ENCODE results near the gene FZR1. TPM values are rescaled to one million over a fixed set of nuclear protein-coding genes. Genes with fewer than 3 reads are reported as not detected.
"Not testable (repeated sequence)": the region's sequence is repeated elsewhere in the genome, so short reads cannot be mapped to it uniquely, and the experiment has no call there.

FZR1 gene
- total RNA-seq, 1 donor from 2014 or later, result 20.7 TPM

DNA sequence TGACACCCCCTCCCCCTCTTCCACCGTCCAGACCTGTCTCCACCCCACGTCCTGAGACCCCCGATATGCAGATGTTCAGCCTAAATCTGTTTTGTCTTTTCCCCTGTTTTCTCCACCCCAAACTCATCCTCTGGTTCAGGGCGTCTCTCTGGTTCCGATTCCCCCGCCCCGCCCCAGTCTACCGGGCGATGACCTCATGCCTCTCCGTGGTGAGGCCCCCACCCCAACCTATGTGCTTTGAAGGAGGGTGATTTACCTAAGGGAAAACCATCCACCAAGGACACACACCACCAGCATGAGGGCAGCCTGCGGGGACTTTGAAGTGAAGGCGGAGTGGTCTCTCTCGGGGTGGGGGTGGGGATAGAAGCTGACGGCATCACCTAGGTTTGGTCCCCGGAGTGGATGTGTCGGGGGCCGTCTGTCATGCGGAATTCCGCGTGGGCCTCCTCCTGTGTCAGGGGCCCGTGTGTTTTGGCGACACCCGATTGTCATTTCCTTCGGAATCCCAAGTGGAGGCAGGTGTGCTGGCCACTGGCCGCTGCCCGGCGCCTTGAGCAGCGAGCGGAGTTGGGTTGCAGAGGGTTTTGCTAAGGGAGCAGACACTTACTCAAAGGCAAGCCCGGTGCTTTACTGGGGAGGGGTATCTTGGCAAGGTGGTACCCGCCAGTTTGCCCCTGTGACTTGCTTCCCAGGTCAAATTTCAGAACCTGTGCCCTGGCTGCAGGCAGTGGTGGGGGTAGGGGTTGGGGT lies 1.4 kb downstream of the FZR1 start:
- peaks cover 14% of the 10 kb centered on the region for H3K36me3 ChIP-seq
- H3K4me1 ChIP-seq, result peaks cover 56% of the 10 kb centered on the region
- DNase-seq, result no peak
- TF ChIP-seq CTCF (IDR thresholded peaks at IDR 0.05; ENCODE audit: borderline replicate concordance), result no peak
- H3K4me3 ChIP-seq, result peak overlapping the region; percentile 99
- peak overlapping the region; percentile 89 for H3K27ac ChIP-seq (replicated peaks)
- intact Hi-C loops (cut with micrococcal nuclease), result no loop called here
- no peaks in the 10 kb centered on the region for H3K27me3 ChIP-seq (ENCODE audit: low read depth)
- H3K9me3 ChIP-seq (replicated peaks), result no peaks in the 10 kb centered on the region

DNA sequence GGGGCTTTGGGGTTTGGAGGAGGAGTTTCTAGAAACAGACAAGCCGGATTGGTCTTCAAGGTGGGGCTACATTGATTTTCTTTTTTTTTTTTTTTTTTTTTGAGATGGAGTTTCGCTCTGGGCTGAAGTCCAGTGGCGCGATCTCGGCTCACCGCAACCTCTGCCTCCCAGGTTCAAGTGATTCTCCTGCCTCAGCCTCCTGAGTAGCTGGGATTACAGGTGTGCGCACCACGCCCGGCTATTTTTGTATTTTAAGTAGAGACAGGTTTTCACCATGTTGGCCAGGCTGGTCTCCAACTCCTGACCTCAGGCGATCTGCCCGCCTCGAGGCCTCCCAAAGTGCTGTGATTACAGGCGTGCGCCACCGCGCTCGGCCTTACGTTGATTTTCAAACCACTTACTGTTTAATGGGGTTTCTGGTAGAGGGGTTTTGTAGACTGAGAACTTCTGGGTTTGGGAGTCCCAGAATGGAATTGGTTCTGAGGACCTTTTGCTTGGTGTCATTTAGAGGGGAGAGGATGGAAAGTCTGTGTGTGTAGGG lies 2.1 kb downstream of the FZR1 start:
- DNase-seq; intact Hi-C loops (cut with micrococcal nuclease); H3K9me3 ChIP-seq (replicated peaks); H3K27ac ChIP-seq (replicated peaks); H3K4me3 ChIP-seq; H3K27me3 ChIP-seq (ENCODE audit: low read depth): not testable (repeated sequence)
- Histone ChIP-seq H3K36me3 (peaks cover 14% of the 10 kb centered on the region), H3K4me1 (peaks cover 63% of the 10 kb centered on the region)

- no peaks in the 10 kb centered on the region for H3K9me3 ChIP-seq (replicated peaks)
- H3K27ac ChIP-seq (replicated peaks), result no peak overlapping the region
- no peak overlapping the region for H3K4me3 ChIP-seq
- DNase-seq, result no peak
- intact Hi-C loops (cut with micrococcal nuclease), result no loop called here
- TF ChIP-seq CTCF (IDR thresholded peaks at IDR 0.05; ENCODE audit: borderline replicate concordance), result no peak
- H3K4me1 ChIP-seq, result peaks cover 70% of the 10 kb centered on the region
- H3K36me3 ChIP-seq, result peaks cover 14% of the 10 kb centered on the region
- no peaks in the 10 kb centered on the region for H3K27me3 ChIP-seq (ENCODE audit: low read depth)
Observed at GRCh38 chr19:3508771-3509535, 2.8 kb downstream of the FZR1 start.

GRCh38 chr19:3509566-3509989 lies 3.5 kb downstream of the FZR1 start:
- peaks cover 75% of the 10 kb centered on the region for H3K4me1 ChIP-seq
- no peaks in the 10 kb centered on the region for H3K9me3 ChIP-seq (replicated peaks)
- no peak overlapping the region for H3K4me3 ChIP-seq
- H3K27ac ChIP-seq (replicated peaks), result no peak overlapping the region
- H3K27me3 ChIP-seq (ENCODE audit: low read depth), result no peaks in the 10 kb centered on the region
- DNase-seq, result no peak
- H3K36me3 ChIP-seq, result peaks cover 14% of the 10 kb centered on the region
- intact Hi-C loops (cut with micrococcal nuclease), result no loop called here
- no peak for TF ChIP-seq CTCF (IDR thresholded peaks at IDR 0.05; ENCODE audit: borderline replicate concordance)

DNA sequence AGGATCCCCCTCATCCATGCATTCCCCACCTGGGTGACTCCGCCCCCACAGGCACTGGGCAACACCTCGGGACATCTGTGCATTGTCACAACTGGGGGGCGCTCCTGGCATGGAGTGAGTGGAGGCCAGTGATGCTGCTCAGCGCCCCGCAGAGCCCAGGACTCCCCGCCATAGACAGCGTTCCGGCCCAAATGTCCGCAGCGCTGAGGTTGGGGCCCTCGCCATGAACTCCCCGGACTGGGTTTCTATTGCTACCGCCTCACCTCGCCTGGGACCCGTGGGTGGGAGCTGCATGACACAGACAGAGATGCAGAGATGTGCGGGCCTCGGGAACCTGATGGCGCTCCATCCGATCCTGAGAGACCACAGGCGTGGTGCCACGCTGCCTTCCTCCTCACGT lies 4.6 kb downstream of the FZR1 start:
- intact Hi-C loops (cut with micrococcal nuclease), result no loop called here
- no peak overlapping the region for H3K4me3 ChIP-seq
- no peaks in the 10 kb centered on the region for H3K9me3 ChIP-seq (replicated peaks)
- peaks cover 14% of the 10 kb centered on the region for H3K36me3 ChIP-seq
- H3K4me1 ChIP-seq, result peaks cover 70% of the 10 kb centered on the region
- TF ChIP-seq CTCF (IDR thresholded peaks at IDR 0.05; ENCODE audit: borderline replicate concordance), result no peak
- no peak for DNase-seq
- H3K27ac ChIP-seq (replicated peaks), result no peak overlapping the region
- no peaks in the 10 kb centered on the region for H3K27me3 ChIP-seq (ENCODE audit: low read depth)

Measured in left ventricle myocardium inferior (tissue), 1 donor.